ENCODE measurements around the gene ZNF584.

The ZNF584 gene

DNA sequence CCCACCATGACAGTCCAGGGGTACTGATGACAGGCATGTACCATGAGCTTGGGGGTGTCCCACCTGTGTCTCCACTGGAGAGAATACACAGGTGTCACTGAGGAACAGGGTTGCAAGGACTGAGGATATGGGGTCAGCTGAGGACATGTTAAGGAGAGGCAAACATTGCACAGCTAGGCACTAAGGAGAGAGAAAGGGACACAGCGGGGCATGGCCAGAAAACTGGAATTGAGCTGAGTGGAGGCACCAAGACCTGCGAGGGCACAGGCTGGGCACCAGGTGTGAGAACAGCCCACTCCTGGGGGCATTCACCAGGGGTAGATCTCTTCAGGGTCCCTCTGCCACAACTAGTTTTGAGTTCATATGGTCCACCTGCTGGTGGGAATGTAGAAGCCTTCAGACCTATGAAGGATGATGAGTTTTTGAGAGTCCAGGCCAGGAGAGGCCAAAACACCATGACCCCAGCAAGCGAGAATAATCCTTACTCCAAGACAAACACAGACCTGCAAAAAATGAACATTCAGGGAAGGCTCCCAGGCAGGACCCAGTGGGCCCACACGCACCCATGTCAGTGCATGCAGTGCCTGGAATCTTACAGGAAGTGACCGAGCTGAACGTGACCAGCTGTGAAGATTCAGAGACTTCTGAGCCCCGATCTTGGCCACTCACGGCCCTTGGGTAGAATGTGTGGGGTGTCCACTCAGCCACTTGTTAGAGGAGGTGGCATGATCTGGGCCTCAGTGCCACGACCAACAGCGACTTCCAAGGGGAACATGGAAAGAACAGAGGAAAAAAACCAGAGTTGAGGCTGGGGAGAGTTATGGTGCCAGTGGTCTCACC, 1.4 kb upstream of the ZNF584 start:
- Histone ChIP-seq H3K79me2 (ENCODE audit: control insufficient read depth, insufficient read depth, low read length, poor library complexity) (peaks cover 9% of the 10 kb centered on the region), H3K18ac (ENCODE audit: low read length) (no peak overlapping the region), H2AK5ac (ENCODE audit: low read length) (peak overlapping the region; percentile 53), H4K91ac (ENCODE audit: low read depth, low read length) (peak overlapping the region; percentile 21), H3K79me1 (ENCODE audit: low read length) (peaks cover 12% of the 10 kb centered on the region), H2BK5ac (ENCODE audit: low read depth, low read length, poor library complexity) (no peak overlapping the region), H3K9me3 (ENCODE audit: insufficient read depth, low read depth, low read length) (peaks cover 2% of the 10 kb centered on the region), H3K9ac (ENCODE audit: low read length) (peak overlapping the region; percentile 26), H3K36me3 (ENCODE audit: control insufficient read depth in 1 of 2, insufficient read depth in 2 of 2, low read length in 2 of 2) (no peaks in the 10 kb centered on the region), H3K27me3 (ENCODE audit: insufficient read depth, low read length) (no peaks in the 10 kb centered on the region), H3K4me1 (ENCODE audit: control insufficient read depth in 1 of 2, insufficient read depth in 2 of 2, low read length in 2 of 2) (peaks cover 15% of the 10 kb centered on the region in 2 experiments), H3K14ac (ENCODE audit: low read length) (peak overlapping the region; percentile 30), H3K4ac (ENCODE audit: low read depth, low read length) (peak overlapping the region; percentile 27), H2AFZ (ENCODE audit: insufficient read depth, low read length, poor library complexity) (peak overlapping the region; percentile 45), H3K4me2 (ENCODE audit: low read length) (peak overlapping the region; percentile 88), H2BK12ac (ENCODE audit: low read length) (no peak overlapping the region), H3K27ac (ENCODE audit: low read depth, low read length) (no peak overlapping the region), H4K8ac (ENCODE audit: low read depth, low read length) (peak overlapping the region; percentile 70), H2BK120ac (ENCODE audit: insufficient read depth, low read length, poor library complexity) (no peak overlapping the region), H3K23ac (ENCODE audit: low read length) (no peak overlapping the region), H4K12ac (ENCODE audit: low read depth, low read length) (peak overlapping the region; percentile 62), H3K4me3 (ENCODE audit: low read depth, low read length) (no peak overlapping the region)
- no CpG with 5 or more reads among the region's 10 CpGs for WGBS (ENCODE audit: extremely low coverage, insufficient coverage, insufficient read length)
- DNase-seq, result peak in 1 of 2 donors; percentile 46

DNA sequence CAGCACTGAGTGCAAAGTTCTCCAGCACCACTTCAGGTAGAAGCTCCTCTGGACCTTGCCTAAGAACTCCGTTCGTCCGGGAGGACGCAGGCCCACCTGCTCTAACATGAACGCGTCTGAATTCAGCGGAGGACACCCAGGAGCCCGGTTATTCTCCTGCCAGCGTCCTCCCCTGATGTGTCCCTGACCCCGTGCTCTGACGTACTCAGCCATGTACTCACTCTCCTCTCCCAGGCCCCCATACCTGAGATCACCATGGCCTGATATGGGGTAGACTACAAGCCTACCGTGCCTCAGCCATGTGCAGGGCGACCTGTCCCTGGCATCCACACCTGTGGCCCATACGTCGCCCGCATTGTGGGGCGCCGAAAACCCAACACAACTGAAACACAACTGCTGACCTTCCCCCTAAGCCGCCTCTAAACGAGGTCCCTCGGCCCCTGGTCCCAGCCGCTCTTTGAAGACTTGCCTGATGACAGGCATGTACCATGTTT, 744 bp upstream of the ZNF584 start:
- Histone ChIP-seq H2AK5ac (ENCODE audit: low read length) (peak overlapping the region; percentile 78), H2BK120ac (ENCODE audit: insufficient read depth, low read length, poor library complexity) (peak overlapping the region; percentile 5), H4K91ac (ENCODE audit: low read depth, low read length) (peak overlapping the region; percentile 21), H4K8ac (ENCODE audit: low read depth, low read length) (peak overlapping the region; percentile 70), H4K12ac (ENCODE audit: low read depth, low read length) (peak overlapping the region; percentile 62), H3K18ac (ENCODE audit: low read length) (peak overlapping the region; percentile 68), H3K14ac (ENCODE audit: low read length) (peak overlapping the region; percentile 30), H3K23ac (ENCODE audit: low read length) (no peak overlapping the region), H3K4me3 (ENCODE audit: low read depth, low read length) (peak overlapping the region; percentile 89), H3K27ac (ENCODE audit: low read depth, low read length) (no peak overlapping the region), H2BK12ac (ENCODE audit: low read length) (peak overlapping the region; percentile 13), H3K9ac (ENCODE audit: low read length) (peak overlapping the region; percentile 86), H3K27me3 (ENCODE audit: insufficient read depth, low read length) (no peaks in the 10 kb centered on the region), H3K79me2 (ENCODE audit: control insufficient read depth, insufficient read depth, low read length, poor library complexity) (peaks cover 9% of the 10 kb centered on the region), H3K4me2 (ENCODE audit: low read length) (peak overlapping the region; percentile 88), H2AFZ (ENCODE audit: insufficient read depth, low read length, poor library complexity) (peak overlapping the region; percentile 53), H3K9me3 (ENCODE audit: insufficient read depth, low read depth, low read length) (peaks cover 2% of the 10 kb centered on the region), H3K79me1 (ENCODE audit: low read length) (peaks cover 12% of the 10 kb centered on the region), H3K4me1 (ENCODE audit: control insufficient read depth in 1 of 2, insufficient read depth in 2 of 2, low read length in 2 of 2) (peaks cover 13% of the 10 kb centered on the region in 2 experiments), H3K4ac (ENCODE audit: low read depth, low read length) (peak overlapping the region; percentile 27), H2BK5ac (ENCODE audit: low read depth, low read length, poor library complexity) (peak overlapping the region; percentile 11), H3K36me3 (ENCODE audit: control insufficient read depth in 1 of 2, insufficient read depth in 2 of 2, low read length in 2 of 2) (no peaks in the 10 kb centered on the region)
- no CpG with 5 or more reads among the region's 22 CpGs for WGBS (ENCODE audit: extremely low coverage, insufficient coverage, insufficient read length)
- no peak for DNase-seq

DNA sequence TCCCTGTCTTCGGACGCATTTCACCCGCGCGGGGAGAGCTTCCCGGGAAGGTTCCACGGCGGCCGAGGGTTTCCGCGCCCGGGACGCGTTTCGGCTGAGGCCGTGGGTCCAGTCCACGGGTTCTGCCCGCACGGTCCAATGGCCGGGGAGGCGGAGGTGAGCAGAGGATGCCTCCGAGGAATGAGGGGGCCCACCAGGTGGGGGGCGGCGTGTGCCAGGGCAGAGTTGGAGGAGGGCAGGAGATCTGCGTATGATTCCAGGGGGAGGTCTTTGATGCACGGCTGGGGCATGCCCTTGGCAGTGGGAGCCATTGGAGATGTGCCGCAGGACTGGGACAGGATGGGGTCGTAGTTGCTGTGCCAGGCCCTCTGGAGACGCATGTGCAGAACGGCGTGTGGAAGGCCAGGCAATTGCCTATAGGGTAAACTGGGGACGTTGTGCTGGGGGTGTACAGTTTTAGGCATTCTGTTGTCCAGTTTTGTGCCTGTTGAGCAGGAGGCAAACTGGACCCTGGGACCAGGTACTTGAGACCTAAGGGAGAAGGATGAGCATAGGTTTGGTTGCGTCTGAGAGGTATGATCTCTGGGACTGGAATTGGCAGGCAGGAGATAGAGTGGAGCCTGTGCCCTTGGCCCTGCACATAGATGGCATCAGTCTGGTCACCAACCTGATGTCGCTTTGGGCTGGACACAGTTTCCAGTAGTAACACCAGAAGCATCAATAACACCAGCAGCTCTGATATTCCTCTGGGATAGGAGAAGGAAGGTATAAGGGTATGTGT, 751 bp downstream of the ZNF584 start:
- peak overlapping the region; percentile 79 for H4K12ac ChIP-seq (ENCODE audit: low read depth, low read length)
- peak overlapping the region; percentile 28 for H3K18ac ChIP-seq (ENCODE audit: low read length)
- H3K4ac ChIP-seq (ENCODE audit: low read depth, low read length), result peak overlapping the region; percentile 29
- no peaks in the 10 kb centered on the region for H3K36me3 ChIP-seq (ENCODE audit: control insufficient read depth in 1 of 2, insufficient read depth in 2 of 2, low read length in 2 of 2)
- DNase-seq, result peak in 1 of 2 donors; percentile 20
- H3K23ac ChIP-seq (ENCODE audit: low read length), result no peak overlapping the region
- no peak overlapping the region for H3K27ac ChIP-seq (ENCODE audit: low read depth, low read length)
- no peak overlapping the region for H2BK5ac ChIP-seq (ENCODE audit: low read depth, low read length, poor library complexity)
- H3K4me2 ChIP-seq (ENCODE audit: low read length), result peak overlapping the region; percentile 79
- H3K14ac ChIP-seq (ENCODE audit: low read length), result peak overlapping the region; percentile 65
- no peaks in the 10 kb centered on the region for H3K27me3 ChIP-seq (ENCODE audit: insufficient read depth, low read length)
- H3K4me1 ChIP-seq (ENCODE audit: control insufficient read depth in 1 of 2, insufficient read depth in 2 of 2, low read length in 2 of 2), result peaks cover 13% of the 10 kb centered on the region in 2 experiments
- H2BK120ac ChIP-seq (ENCODE audit: insufficient read depth, low read length, poor library complexity), result peak overlapping the region; percentile 27
- H2AK5ac ChIP-seq (ENCODE audit: low read length), result peak overlapping the region; percentile 24
- H2AFZ ChIP-seq (ENCODE audit: insufficient read depth, low read length, poor library complexity), result peak overlapping the region; percentile 94
- no peak overlapping the region for H2BK12ac ChIP-seq (ENCODE audit: low read length)
- peaks cover 9% of the 10 kb centered on the region for H3K79me2 ChIP-seq (ENCODE audit: control insufficient read depth, insufficient read depth, low read length, poor library complexity)
- peak overlapping the region; percentile 93 for H3K4me3 ChIP-seq (ENCODE audit: low read depth, low read length)
- peak overlapping the region; percentile 19 for H3K9ac ChIP-seq (ENCODE audit: low read length)
- peak overlapping the region; percentile 87 for H4K8ac ChIP-seq (ENCODE audit: low read depth, low read length)
- H3K79me1 ChIP-seq (ENCODE audit: low read length), result peaks cover 12% of the 10 kb centered on the region
- H3K9me3 ChIP-seq (ENCODE audit: insufficient read depth, low read depth, low read length), result peaks cover 2% of the 10 kb centered on the region
- WGBS (ENCODE audit: extremely low coverage, insufficient coverage, insufficient read length), result no CpG with 5 or more reads among the region's 34 CpGs
- H4K91ac ChIP-seq (ENCODE audit: low read depth, low read length), result peak overlapping the region; percentile 48

DNA sequence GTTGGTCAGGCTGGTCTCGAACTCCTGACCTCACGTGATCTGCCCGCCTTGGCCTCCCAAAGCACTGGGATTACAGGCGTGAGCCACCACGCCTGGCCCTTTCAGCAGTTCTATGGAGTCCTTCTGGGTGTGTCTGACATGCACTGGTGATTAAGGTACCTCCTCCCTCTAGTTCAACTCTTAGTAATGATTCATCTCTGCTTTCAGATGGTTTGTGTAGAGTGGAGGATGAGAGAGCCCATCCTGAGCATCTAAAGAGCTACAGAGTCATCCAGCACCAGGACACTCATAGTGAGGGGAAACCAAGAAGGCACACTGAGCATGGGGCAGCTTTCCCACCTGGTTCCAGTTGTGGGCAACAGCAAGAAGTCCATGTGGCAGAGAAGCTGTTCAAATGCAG, 8.2 kb downstream of the ZNF584 start:
- no peak overlapping the region for H3K9ac ChIP-seq (ENCODE audit: low read length)
- H4K8ac ChIP-seq (ENCODE audit: low read depth, low read length), result no peak overlapping the region
- no peak overlapping the region for H3K4ac ChIP-seq (ENCODE audit: low read depth, low read length)
- H3K9me3 ChIP-seq (ENCODE audit: insufficient read depth, low read depth, low read length), result peaks cover 5% of the 10 kb centered on the region
- no peak overlapping the region for H2AK5ac ChIP-seq (ENCODE audit: low read length)
- H3K23ac ChIP-seq (ENCODE audit: low read length), result no peak overlapping the region
- no peak overlapping the region for H2BK12ac ChIP-seq (ENCODE audit: low read length)
- H3K4me1 ChIP-seq (ENCODE audit: control insufficient read depth in 1 of 2, insufficient read depth in 2 of 2, low read length in 2 of 2), result no peaks in the 10 kb centered on the region
- no peak overlapping the region for H2AFZ ChIP-seq (ENCODE audit: insufficient read depth, low read length, poor library complexity)
- no peak overlapping the region for H3K4me2 ChIP-seq (ENCODE audit: low read length)
- DNase-seq, result no peak
- no peak overlapping the region for H4K91ac ChIP-seq (ENCODE audit: low read depth, low read length)
- H3K18ac ChIP-seq (ENCODE audit: low read length), result no peak overlapping the region
- no peak overlapping the region for H3K14ac ChIP-seq (ENCODE audit: low read length)
- no peak overlapping the region for H3K27ac ChIP-seq (ENCODE audit: low read depth, low read length)
- no peak overlapping the region for H3K4me3 ChIP-seq (ENCODE audit: low read depth, low read length)
- no peaks in the 10 kb centered on the region for H3K27me3 ChIP-seq (ENCODE audit: insufficient read depth, low read length)
- no peak overlapping the region for H2BK5ac ChIP-seq (ENCODE audit: low read depth, low read length, poor library complexity)
- H2BK120ac ChIP-seq (ENCODE audit: insufficient read depth, low read length, poor library complexity), result no peak overlapping the region
- no peaks in the 10 kb centered on the region for H3K79me1 ChIP-seq (ENCODE audit: low read length)
- no peaks in the 10 kb centered on the region for H3K79me2 ChIP-seq (ENCODE audit: control insufficient read depth, insufficient read depth, low read length, poor library complexity)
- no CpG with 5 or more reads among the region's 5 CpGs for WGBS (ENCODE audit: extremely low coverage, insufficient coverage, insufficient read length)
- H4K12ac ChIP-seq (ENCODE audit: low read depth, low read length), result no peak overlapping the region
- peaks cover 12 to 29% of the 10 kb centered on the region in 2 experiments for H3K36me3 ChIP-seq (ENCODE audit: control insufficient read depth in 1 of 2, insufficient read depth in 2 of 2, low read length in 2 of 2)
